Measurements from ENCODE around the gene RAB39A.
"Not testable (repeated sequence)": the region's sequence is repeated elsewhere in the genome, so short reads cannot be mapped to it uniquely, and the experiment has no call there.

DNA sequence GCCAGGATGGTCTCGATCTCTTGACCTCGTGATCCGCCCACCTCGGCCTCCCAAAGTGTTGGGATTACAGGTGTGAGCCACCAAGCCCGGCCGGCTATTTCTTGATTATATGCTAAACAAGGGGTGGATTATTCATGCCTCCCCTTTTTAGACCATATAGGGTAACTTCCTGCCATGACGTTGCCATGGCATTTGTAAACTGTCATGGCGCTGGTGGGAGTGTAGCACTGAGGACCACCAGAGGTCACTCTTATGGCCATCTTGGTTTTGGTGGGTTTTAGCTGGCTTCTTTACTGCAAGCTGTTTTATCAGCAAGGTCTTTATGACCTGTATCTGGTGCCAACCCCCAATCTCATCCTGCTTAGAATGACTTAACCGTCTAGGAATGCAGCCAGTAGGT lies 46.8 kb upstream of the RAB39A start:
- TF ChIP-seq POLR2AphosphoS5 (IDR thresholded peaks at IDR 0.05; ENCODE audit: insufficient read depth in 1 of 2, low read depth in 1 of 2); POLR2A (IDR thresholded peaks at IDR 0.05): not testable (repeated sequence)
